ENCODE measurements around the gene TOX3.

- TF ChIP-seq CTCF (IDR thresholded peaks at IDR 0.05; ENCODE audit: control extremely low read depth in 1 of 3, insufficient read depth in 1 of 3, low read depth in 1 of 3, low read length in 3 of 3) = no peak
- TF ChIP-seq HDAC2 (IDR thresholded peaks at IDR 0.05; ENCODE audit: borderline replicate concordance in 1 of 2, low read depth in 2 of 2, low read length in 2 of 2) = no peak
- TF ChIP-seq EZH2 (IDR thresholded peaks at IDR 0.05; ENCODE audit: low read depth, low read length, severe bottlenecking) = no peak
- no peak for TF ChIP-seq TBP (IDR thresholded peaks at IDR 0.05; ENCODE audit: low read depth, low read length)
- TF ChIP-seq TCF12 (IDR thresholded peaks at IDR 0.05; ENCODE audit: low read depth, low read length) = no peak
Observed at GRCh38 chr16:52573365-52574299, 26.7 kb upstream of the TOX3 start.

Measured in H1 (cell line).